Upper lobe of left lung (tissue), 4 donors: ENCODE results near the gene OR51A7.

ENCODE experiments used
- CTCF ChIP-seq, 6 experiments: fragments of 450-650 bp in 4 of 6; fragments of 200-600 bp in 2 of 6; sonication (generic) in 2 of 6; IDR thresholded peaks; one replicate each; pipeline ENCODE4 v1.5.1; 2016 to 2019; ENCODE audit warnings: antibody characterized with exemption in 6 of 6
- EP300 ChIP-seq, 4 donors: sonication (generic); formaldehyde crosslinking; IDR thresholded peaks; one replicate each; pipeline ENCODE4 v1.5.1; 2017; ENCODE audit warnings: antibody characterized with exemption in 4 of 4, control low read depth in 2 of 4
- POLR2A ChIP-seq, 4 donors: fragments of 450-650 bp; IDR thresholded peaks; one replicate each; pipeline ENCODE4 v1.5.1; 2016 to 2017; ENCODE audit warnings: antibody characterized with exemption in 4 of 4, mild to moderate bottlenecking in 2 of 4
- POLR2AphosphoS5 ChIP-seq, 2 donors: sonication (generic); formaldehyde crosslinking; IDR thresholded peaks; one replicate each; pipeline ENCODE4 v1.5.1; 2017; ENCODE audit warnings: antibody characterized with exemption in 2 of 2

GRCh38 chr11:4881860-4882500 lies 21.6 kb upstream of the OR51A7 start, which contains the start of gene OR51T1:
- no peak for TF ChIP-seq CTCF (IDR thresholded peaks at IDR 0.05)
- TF ChIP-seq EP300 (IDR thresholded peaks at IDR 0.05) = no peak
- TF ChIP-seq POLR2A (IDR thresholded peaks at IDR 0.05) = no peak
- no peak for TF ChIP-seq POLR2AphosphoS5 (IDR thresholded peaks at IDR 0.05)
